ENCODE results near the gene ALKBH6. TPM values are rescaled to one million over a fixed set of nuclear protein-coding genes. Genes with fewer than 3 reads are reported as not detected.

Gene ALKBH6
- polyA plus RNA-seq (ENCODE audit: low read depth in 6 of 6): 10 to 100 TPM; 13.7 to 28.9 (median 19.1) TPM

DNA sequence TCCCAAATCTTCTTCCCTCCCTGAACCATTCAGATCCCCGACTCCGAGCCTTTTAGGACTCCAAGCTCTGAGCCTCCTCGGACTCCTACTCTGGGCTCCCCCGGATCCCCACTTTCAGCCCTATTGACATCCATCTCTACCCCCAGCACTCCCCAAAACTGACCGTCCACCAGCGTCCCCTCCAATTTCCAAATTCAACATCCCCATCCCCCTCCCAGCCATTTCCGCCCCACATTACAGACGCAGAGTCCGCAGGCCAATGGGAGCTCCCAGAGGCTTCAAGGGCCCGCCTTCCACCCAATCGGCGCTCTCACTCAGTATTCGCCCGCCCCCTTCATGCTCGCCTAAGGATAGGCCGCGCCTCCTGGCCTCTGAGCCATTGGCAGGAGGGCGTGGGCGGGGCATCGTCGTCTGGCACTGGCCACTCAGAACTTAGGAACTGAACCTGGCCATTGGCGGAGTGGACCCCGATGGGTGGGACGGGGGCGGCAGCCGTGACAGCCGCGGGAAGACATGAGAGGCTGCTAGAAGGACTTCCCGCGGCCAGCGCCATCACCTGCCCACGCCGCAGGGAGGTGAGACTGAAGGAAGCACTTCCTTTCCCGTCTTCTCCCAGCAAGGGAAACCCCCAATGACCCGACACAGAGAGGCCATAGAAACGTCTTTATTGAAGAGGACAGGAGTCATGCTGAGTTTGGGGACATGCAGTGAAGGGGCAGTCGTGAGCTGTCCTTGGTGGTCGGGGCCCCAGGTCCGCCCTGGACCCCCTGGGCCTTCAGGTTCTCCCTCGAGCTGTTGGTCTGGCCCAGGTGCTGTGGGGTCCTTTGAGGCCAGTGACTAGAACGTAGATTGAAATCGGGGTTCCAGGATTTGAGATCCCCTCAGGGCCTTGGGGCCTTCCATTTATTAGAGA, at the start of gene ALKBH6:
Gene ALKBH6, minus strand, starts transcription at position 202 of the 913 bp plus-strand sequence. CDS start 816 bp downstream, outside the sequence.
- Mint-ChIP-seq H3K9me3 (no peaks in the 10 kb centered on the region), H3K27me3 (peaks cover 0 to 10% (median 6%) of the 10 kb centered on the region in 3 donors), H3K4me3 (peak within 1 kb of the TSS; percentile 88 to 99 (median 97)), H3K36me3 (no peaks in the 10 kb centered on the region), H3K4me1 (peaks cover 28 to 43% (median 35%) of the 10 kb centered on the region in 3 donors), H3K27ac (peak within 1 kb of the TSS; percentile 95 to 99 (median 97))
- DNase-seq: peak; percentile 98
- ATAC-seq (ENCODE audit: low read depth in 2 of 2): peak; percentile 97 to 98

DNA sequence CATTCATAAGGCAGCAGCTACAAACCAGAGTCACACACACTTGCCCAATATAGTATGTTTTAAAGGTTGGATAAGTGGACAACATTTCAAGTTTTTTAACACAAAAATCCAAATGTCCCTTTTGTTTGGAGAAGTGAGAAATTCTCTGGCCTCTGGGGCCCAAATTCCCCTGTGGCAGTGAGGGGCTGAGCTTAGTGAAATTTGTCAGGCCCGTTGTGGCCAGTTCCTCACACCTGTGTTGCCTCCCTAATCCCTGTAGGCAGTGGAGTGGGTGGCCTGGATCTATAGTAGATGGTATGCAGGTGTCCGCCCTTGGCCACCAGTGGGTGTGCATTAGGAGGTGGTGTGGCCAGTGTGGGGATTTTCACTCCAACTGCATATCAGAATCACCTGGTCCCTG, 47.4 kb upstream of the ALKBH6 start:
- H3K4me1 Mint-ChIP-seq: peaks cover 0 to under 1% (median under 1%) of the 10 kb centered on the region in 3 donors
- ATAC-seq (ENCODE audit: low read depth in 2 of 2): no peak

DNA sequence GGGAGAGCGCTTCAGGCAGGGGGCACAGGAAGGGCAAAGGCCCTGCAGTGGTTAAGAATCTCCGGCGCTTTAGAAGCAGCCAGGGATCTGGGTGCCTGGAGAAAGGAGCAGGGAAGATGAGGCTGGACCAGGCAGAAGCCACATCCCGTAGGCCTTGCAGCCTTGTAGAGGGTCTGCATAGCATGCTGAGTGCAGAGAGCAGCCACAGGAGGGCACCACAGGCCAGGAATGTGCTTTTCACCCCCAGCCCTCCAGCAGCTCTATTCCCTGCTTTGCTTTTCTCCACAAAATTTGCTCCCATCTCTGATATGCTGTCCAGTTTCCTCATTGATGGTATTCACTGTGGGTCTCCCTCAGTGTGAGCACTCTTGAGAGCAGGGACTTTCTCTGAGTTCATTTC, 46.4 kb upstream of the ALKBH6 start:
- H3K27me3 Mint-ChIP-seq: no peaks in the 10 kb centered on the region
- DNase-seq: no peak
- H3K27ac Mint-ChIP-seq: no peak overlapping the region

More for the DNA sequence above, 47.4 kb upstream of the ALKBH6 start:
- no peaks in the 10 kb centered on the region for H3K9me3 Mint-ChIP-seq
- no peaks in the 10 kb centered on the region for H3K36me3 Mint-ChIP-seq
- H3K4me3 Mint-ChIP-seq: no peak overlapping the region
- no peak overlapping the region for H3K27ac Mint-ChIP-seq
- no peaks in the 10 kb centered on the region for H3K27me3 Mint-ChIP-seq
- no peak for DNase-seq

DNA sequence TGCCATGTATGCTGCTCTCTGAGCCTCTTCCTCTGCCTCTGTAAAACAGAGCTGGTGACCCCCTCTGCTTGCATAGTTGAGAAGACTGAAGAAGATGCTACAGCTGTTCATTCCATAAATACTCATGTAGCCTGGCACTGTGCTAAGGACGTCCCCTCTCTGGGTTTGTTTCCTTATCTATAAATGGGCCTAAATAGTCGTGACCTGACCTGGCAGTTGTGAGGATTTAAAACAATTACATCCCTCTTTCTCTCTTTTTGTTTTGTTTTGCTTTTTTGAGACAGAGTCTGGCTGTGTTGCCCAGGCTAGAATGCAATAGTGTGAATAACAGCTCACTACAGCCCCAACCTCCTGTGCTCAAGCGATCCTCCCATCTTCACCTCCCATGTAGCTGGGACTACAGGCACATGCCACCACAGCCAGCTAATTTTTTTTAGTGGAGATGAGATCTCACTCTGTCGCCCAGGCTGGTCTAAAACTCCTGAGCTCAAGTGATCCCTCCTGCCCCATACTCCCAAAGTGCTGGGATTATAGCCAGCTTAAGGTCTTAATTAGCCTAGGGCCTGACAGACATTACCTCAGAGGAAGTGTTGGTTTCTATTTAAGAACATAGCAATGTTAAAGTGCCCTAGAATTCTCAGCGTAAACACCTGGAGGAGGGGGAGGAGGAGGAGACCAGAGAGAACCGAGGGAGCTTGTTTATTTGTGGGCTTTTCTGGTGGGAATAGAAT, 45.3 kb upstream of the ALKBH6 start:
- H3K27ac Mint-ChIP-seq: no peak overlapping the region
- H3K4me3 Mint-ChIP-seq: peak overlapping the region in 2 of 8 donors; percentile 7 to 52

More for the DNA sequence above, 46.4 kb upstream of the ALKBH6 start:
- ATAC-seq (ENCODE audit: low read depth in 2 of 2): no peak
- H3K9me3 Mint-ChIP-seq: no peaks in the 10 kb centered on the region
- H3K4me3 Mint-ChIP-seq: peak overlapping the region in 1 of 8 donors; percentile 15
- H3K36me3 Mint-ChIP-seq: no peaks in the 10 kb centered on the region
- peaks cover 4 to 7% (median 6%) of the 10 kb centered on the region in 3 donors for H3K4me1 Mint-ChIP-seq

DNA sequence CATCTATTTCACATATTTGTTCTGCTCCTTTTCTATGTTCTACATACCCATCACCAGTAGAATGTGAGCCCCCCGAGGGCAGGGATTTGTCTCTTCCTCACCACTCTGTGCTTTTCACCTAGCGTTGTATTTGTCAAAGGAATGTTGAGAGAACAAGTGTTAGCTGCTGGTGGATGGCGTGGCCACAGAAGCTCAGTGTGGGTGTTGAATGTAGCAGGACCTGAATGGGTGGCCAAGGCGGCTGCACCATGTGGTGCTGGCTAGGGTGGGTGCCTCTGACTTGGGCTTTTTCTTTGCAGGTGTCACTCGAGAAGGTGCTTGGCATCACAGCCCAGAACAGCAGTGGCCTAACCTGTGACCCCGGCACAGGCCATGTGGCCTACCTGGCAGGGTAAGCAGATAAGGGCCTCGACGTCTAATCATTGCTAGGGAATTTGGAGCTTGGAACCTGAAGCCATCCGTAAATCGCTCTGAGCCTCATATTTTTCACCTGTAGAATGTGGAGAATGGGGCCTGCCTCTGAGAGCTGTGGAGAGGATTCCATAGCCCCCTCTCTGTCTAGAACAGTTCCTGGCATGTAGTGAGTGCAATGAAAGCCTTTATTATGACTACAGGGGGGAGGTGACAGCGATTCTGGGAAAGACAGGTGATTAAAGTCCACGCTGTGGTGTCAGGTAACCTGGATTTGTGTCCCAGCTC, 44.6 kb upstream of the ALKBH6 start:
- no peaks in the 10 kb centered on the region for H3K9me3 Mint-ChIP-seq
- peak overlapping the region in 1 of 8 donors; percentile 52 for H3K4me3 Mint-ChIP-seq
- ATAC-seq (ENCODE audit: low read depth in 2 of 2) (no peak), DNase-seq (no peak)
- H3K27ac Mint-ChIP-seq: peak overlapping the region in 1 of 6 donors; percentile 75
- H3K27me3 Mint-ChIP-seq: no peaks in the 10 kb centered on the region
- no peaks in the 10 kb centered on the region for H3K36me3 Mint-ChIP-seq
- H3K4me1 Mint-ChIP-seq: peaks cover 10 to 20% (median 14%) of the 10 kb centered on the region in 3 donors

More for the DNA sequence above, 45.3 kb upstream of the ALKBH6 start:
- DNase-seq (no peak), ATAC-seq (ENCODE audit: low read depth in 2 of 2) (no peak)
- no peaks in the 10 kb centered on the region for H3K9me3 Mint-ChIP-seq
- H3K4me1 Mint-ChIP-seq: peaks cover 8 to 12% (median 10%) of the 10 kb centered on the region in 3 donors
- no peaks in the 10 kb centered on the region for H3K36me3 Mint-ChIP-seq
- no peaks in the 10 kb centered on the region for H3K27me3 Mint-ChIP-seq

DNA sequence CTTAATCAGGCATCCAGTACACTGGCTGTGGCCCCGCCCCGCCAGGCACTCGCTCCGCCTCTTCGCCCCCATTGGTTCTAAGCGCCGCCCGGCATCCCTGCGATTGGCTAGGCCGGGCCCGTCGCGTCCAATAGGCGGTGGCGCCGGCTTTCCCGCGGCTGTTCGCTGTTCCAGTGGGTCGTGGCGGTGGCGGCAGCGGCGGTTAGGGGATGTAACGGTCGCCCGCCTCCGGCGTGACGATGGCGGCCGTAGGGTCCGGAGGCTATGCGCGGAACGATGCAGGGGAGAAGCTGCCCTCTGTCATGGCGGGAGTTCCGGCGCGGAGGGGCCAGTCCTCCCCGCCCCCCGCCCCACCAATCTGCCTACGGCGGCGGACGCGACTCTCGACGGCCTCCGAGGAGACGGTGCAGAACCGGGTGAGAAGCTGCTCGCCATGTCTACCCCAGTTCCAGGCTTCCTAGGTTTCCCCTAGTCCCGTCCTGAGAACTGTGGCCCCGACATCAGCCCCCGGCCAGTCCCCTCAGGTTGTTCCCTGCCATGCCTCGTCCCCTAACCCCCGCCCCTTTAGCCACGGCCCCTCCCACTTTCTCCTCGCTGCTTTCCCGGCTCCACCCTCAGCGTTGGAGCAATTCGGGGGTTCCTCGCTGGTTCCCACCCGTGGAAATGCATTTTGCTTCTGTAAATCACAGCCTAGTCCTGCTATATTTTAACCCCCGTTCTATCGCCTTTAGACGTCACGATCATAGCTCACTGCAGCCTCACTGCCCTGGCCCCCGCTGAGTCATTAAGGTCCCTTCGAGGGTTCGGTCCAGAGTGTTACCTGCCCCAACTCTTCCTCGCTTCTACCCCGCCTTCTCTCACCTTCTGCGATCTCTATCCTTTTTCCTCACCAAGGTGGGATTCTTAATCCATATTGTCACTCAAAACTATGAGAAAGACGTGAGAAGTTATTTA, 41.0 kb upstream of the ALKBH6 start, which contains the start of gene WDR62:
Gene WDR62, plus strand, starts transcription at position 165 of the 954 bp plus-strand sequence. Its CDS starts 75 bp downstream, at position 240.
- Mint-ChIP-seq H3K36me3 (no peaks in the 10 kb centered on the region), H3K4me3 (peak within 1 kb of the TSS; percentile 86 to 100 (median 98)), H3K4me1 (peaks cover 15 to 35% (median 26%) of the 10 kb centered on the region in 3 donors), H3K27me3 (no peaks in the 10 kb centered on the region), H3K27ac (peak within 1 kb of the TSS; percentile 94 to 100 (median 100)), H3K9me3 (no peaks in the 10 kb centered on the region)
- DNase-seq (peak; percentile 95), ATAC-seq (ENCODE audit: low read depth in 2 of 2) (peak; percentile 68 to 70)

DNA sequence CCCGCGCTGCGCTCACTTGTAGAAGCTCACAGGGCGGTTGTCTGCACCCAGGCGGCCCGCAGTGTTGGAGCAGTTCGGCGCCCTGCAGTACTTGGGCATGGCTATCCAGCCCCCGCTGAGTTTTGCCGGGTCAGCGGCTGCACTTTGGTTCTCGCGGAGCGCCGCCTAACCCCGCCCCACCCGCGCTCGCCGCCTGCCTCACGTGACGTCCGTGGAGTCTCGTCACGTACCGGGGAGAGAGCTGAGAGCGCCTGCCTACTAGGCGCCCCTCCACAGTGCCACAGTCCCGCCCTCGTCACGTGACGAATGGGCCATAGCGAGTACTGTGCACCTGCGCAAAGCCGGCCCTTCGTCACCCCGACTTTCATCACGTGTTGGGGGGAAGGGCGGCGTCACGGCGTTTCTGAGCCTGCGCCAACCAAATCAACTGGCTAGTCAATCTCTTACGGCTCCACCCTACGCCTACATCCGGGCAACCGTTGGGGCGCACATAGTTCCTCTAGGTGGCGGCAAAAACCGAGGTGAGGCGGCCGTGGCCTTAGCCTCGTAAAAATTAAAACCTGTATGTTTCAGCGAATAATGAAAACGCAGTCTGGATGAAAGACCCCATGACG, 40.2 kb upstream of the ALKBH6 start, which contains the start of gene THAP8:
Gene THAP8, minus strand, starts transcription at position 167 of the 614 bp plus-strand sequence. Its CDS starts 68 bp downstream, at position 99.
- Mint-ChIP-seq H3K9me3 (no peaks in the 10 kb centered on the region), H3K4me3 (peak within 1 kb of the TSS; percentile 86 to 100 (median 98)), H3K27me3 (no peaks in the 10 kb centered on the region), H3K4me1 (peaks cover 15 to 35% (median 26%) of the 10 kb centered on the region in 3 donors), H3K27ac (peak within 1 kb of the TSS; percentile 94 to 100 (median 100)), H3K36me3 (no peaks in the 10 kb centered on the region)
- ATAC-seq (ENCODE audit: low read depth in 2 of 2) (peak; percentile 80 to 82), DNase-seq (peak; percentile 100)

DNA sequence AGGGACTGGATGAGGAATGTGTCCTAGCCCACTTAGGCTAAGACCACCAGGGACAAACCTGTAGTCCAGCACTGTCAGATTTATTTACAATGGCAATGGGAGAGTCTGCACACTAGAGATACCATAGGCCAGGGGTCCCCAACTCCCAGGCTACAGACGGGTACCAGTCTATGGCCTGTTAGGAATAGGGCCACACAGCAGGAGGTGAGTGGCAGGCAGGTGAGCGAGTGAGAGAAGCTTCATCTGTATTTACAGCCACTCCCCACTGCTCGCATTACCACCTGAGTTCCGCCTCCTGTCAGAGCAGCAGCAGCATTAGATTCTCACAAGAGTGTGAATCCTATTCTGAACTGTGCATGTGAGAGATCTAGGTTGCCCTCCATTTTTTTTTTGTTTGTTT, 37.6 kb upstream of the ALKBH6 start:
- no peaks in the 10 kb centered on the region for H3K9me3 Mint-ChIP-seq

DNA sequence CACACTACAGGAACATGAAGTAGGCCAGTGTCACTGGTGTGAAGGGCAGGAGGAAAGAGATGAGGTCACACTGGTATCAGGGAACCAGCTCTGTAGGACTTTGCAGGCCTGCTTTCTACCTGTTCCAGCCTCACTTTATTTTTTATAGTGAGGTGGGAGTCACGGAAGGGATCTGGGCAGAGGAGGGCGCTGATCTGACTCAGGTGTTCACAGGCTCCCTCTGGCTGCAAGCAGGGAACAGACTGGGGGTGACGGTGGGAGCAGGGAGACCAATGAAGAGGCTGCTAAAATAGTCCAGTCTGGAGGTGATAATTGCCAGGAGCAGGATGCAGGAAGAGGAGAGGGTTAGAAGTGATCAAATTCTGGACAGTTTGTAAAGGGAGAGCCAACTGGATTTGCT, 37.2 kb upstream of the ALKBH6 start:
- ATAC-seq (ENCODE audit: low read depth in 2 of 2): no peak
- Mint-ChIP-seq H3K36me3 (no peaks in the 10 kb centered on the region), H3K9me3 (no peaks in the 10 kb centered on the region)

More for the DNA sequence above, 37.6 kb upstream of the ALKBH6 start:
- no peak for ATAC-seq (ENCODE audit: low read depth in 2 of 2)
- no peak for DNase-seq
- Mint-ChIP-seq H3K36me3 (no peaks in the 10 kb centered on the region), H3K27ac (no peak overlapping the region), H3K27me3 (no peaks in the 10 kb centered on the region), H3K4me3 (peak overlapping the region in 4 of 8 donors; percentile 16 to 82 (median 42)), H3K4me1 (peaks cover 15 to 35% (median 26%) of the 10 kb centered on the region in 3 donors)

DNA sequence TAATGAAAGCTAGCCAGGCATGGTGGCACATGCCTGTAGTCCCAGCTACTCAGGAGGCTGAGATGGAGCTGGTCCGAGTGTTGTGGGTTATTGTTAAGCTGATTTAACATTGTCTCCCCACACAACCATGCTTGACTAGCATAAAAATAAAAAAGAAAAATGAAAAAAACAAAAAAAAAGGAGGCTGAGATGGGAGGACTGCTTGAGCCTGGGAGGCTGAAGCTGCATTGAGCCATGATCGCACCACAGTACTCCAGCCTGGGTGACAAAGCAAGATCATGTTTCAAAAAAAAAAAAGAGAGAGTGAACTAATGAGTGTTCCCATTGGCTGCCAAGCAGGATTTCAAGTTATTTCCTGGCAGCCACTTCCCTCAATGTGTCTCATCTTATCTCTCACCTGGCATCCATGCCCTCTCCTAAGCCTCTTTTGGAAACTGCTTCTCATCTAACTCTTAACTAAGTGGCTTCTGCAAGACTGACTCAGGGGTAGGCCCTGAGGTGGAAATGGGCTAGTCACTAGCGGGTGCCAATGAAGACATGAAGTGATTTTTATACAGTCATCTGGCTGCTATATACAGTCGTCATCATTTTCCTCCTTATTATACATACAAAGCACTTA, 35.2 kb upstream of the ALKBH6 start:
- no peaks in the 10 kb centered on the region for H3K9me3 Mint-ChIP-seq
- ATAC-seq (ENCODE audit: low read depth in 2 of 2) (no peak), DNase-seq (no peak)
- H3K4me1 Mint-ChIP-seq: peaks cover 7 to 21% (median 15%) of the 10 kb centered on the region in 3 donors
- H3K27me3 Mint-ChIP-seq: no peaks in the 10 kb centered on the region
- peak overlapping the region in 1 of 6 donors; percentile 26 for H3K27ac Mint-ChIP-seq
- H3K36me3 Mint-ChIP-seq: peaks cover 0 to 8% of the 10 kb centered on the region in 2 donors
- no peak overlapping the region for H3K4me3 Mint-ChIP-seq

More for the DNA sequence above, 37.2 kb upstream of the ALKBH6 start:
- Mint-ChIP-seq H3K4me1 (peaks cover 15 to 33% (median 24%) of the 10 kb centered on the region in 3 donors), H3K4me3 (peak overlapping the region in 3 of 8 donors; percentile 17 to 82 (median 29)), H3K27ac (peak overlapping the region in 3 of 6 donors; percentile 16 to 41 (median 34)), H3K27me3 (no peaks in the 10 kb centered on the region)
- no peak for DNase-seq

DNA sequence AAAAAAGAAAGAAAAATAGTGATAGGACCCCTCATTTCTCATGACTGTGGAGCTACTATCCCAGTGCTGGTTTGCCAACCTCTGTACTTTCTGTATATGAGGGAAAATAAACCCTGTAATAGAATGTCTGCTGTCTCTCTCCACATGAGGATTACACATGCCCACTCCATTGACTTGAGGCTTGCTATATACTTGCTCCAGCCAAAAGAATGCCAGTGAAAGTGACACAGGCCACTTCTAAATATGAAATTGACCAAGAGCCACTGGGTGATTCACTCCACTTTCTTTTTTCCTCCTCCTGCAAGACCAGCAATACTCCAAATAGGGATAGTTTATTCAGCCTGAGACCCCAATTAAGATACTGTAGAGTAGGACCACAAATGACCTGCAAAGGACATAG, 33.8 kb upstream of the ALKBH6 start:
- H3K27ac Mint-ChIP-seq: no peak overlapping the region
- H3K9me3 Mint-ChIP-seq: no peaks in the 10 kb centered on the region
- H3K36me3 Mint-ChIP-seq: peaks cover 0 to 8% of the 10 kb centered on the region in 2 donors
- no peak overlapping the region for H3K4me3 Mint-ChIP-seq
- no peaks in the 10 kb centered on the region for H3K27me3 Mint-ChIP-seq
- no peak for ATAC-seq (ENCODE audit: low read depth in 2 of 2)
- peaks cover 2 to 12% (median 10%) of the 10 kb centered on the region in 3 donors for H3K4me1 Mint-ChIP-seq
- DNase-seq: no peak
